CD4-positive, CD25-positive, alpha-beta regulatory T cell (primary cell): ENCODE measurements around the gene PHLDA3. TPM values are rescaled to one million over a fixed set of nuclear protein-coding genes. Genes with fewer than 3 reads are reported as not detected.

Source experiments
- ATAC-seq, 2 donors: fragments of 150-1000 bp; cut with Tn5 transposase; one replicate each; pipeline ENCODE4 v1.10.0; 2021; ENCODE audit warnings: low read depth in 2 of 2, moderate number of reproducible peaks in 2 of 2, moderate library complexity in 1 of 2
- DNase-seq, 3 donors: peaks; one replicate each; pipeline versions ENCODE4 v3.0.0 to v3.0.0-alpha.2; 2012 to 2022; ENCODE audit warnings: mixed read lengths in 1 of 3
- H3K27ac ChIP-seq: one replicate; pipeline ENCODE4 v1.7.0; 2013; ENCODE audit warnings: mild to moderate bottlenecking, low read length; ENCODE audit not compliant: insufficient read depth, poor library complexity, severe bottlenecking
- H3K27me3 ChIP-seq: one replicate; pipeline ENCODE4 v1.7.0; 2013; ENCODE audit warnings: low read length; ENCODE audit not compliant: control insufficient read depth, insufficient read depth
- H3K36me3 ChIP-seq: one replicate; pipeline ENCODE4 v1.7.0; 2013; ENCODE audit warnings: mild to moderate bottlenecking, low read length, moderate library complexity; ENCODE audit not compliant: control insufficient read depth, insufficient read depth
- H3K4me1 ChIP-seq: 2 replicates; pipeline ENCODE4 v1.7.0; 2013; ENCODE audit warnings: mild to moderate bottlenecking, low read length; ENCODE audit not compliant: insufficient read depth, control insufficient read depth, poor library complexity, severe bottlenecking
- H3K4me3 ChIP-seq: one replicate; pipeline ENCODE4 v1.7.0; 2013; ENCODE audit warnings: low read depth, mild to moderate bottlenecking, low read length, moderate library complexity
- H3K9me3 ChIP-seq, 2 experiments: 1 replicate in 1 of 2; 2 replicates in 1 of 2; pipeline ENCODE4 v1.7.0; 2013; ENCODE audit warnings: low read length in 2 of 2, mild to moderate bottlenecking in 1 of 2, moderate library complexity in 1 of 2; ENCODE audit not compliant: control insufficient read depth in 2 of 2
- H3K27ac Mint-ChIP-seq, 3 donors: one replicate each; pipeline ENCODE4 v1.8.0; 2020 to 2022; ENCODE audit warnings: mild to moderate bottlenecking in 3 of 3, mixed read lengths in 3 of 3, moderate library complexity in 2 of 3
- H3K27me3 Mint-ChIP-seq: one replicate; pipeline ENCODE4 v1.8.0; 2022; ENCODE audit warnings: mild to moderate bottlenecking, mixed read lengths
- H3K36me3 Mint-ChIP-seq: one replicate; pipeline ENCODE4 v1.8.0; 2020; ENCODE audit warnings: mixed read lengths
- H3K4me1 Mint-ChIP-seq, 4 donors: one replicate each; pipeline ENCODE4 v1.8.0; 2020 to 2022; ENCODE audit warnings: mixed read lengths in 4 of 4, mild to moderate bottlenecking in 1 of 4
- H3K4me3 Mint-ChIP-seq, 4 donors: one replicate each; pipeline ENCODE4 v1.8.0; 2020 to 2022; ENCODE audit warnings: mild to moderate bottlenecking in 4 of 4, mixed read lengths in 4 of 4, moderate library complexity in 3 of 4
- H3K9me3 Mint-ChIP-seq, 7 donors: one replicate each; pipeline ENCODE4 v1.8.0; 2020 to 2022; ENCODE audit warnings: mixed read lengths in 7 of 7, mild to moderate bottlenecking in 3 of 7, moderate library complexity in 2 of 7
- polyA plus RNA-seq, 4 donors: library from polyadenylated mRNA; unstranded; fragments of 300-500 nt; fragmentation: Illumina TruSeq; gene quantifications; one replicate each; pipeline ENCODE4 v1.2.3, GENCODE V29; 2021
- total RNA-seq: library from RNA; stranded (reverse); gene quantifications from one replicate; pipeline ENCODE4 v1.2.3, GENCODE V29; 2022

PHLDA3 gene
- total and polyA plus RNA-seq, 5 donors from 2014 or later = 0.62 to 2.1 (median 1.4) TPM

DNA sequence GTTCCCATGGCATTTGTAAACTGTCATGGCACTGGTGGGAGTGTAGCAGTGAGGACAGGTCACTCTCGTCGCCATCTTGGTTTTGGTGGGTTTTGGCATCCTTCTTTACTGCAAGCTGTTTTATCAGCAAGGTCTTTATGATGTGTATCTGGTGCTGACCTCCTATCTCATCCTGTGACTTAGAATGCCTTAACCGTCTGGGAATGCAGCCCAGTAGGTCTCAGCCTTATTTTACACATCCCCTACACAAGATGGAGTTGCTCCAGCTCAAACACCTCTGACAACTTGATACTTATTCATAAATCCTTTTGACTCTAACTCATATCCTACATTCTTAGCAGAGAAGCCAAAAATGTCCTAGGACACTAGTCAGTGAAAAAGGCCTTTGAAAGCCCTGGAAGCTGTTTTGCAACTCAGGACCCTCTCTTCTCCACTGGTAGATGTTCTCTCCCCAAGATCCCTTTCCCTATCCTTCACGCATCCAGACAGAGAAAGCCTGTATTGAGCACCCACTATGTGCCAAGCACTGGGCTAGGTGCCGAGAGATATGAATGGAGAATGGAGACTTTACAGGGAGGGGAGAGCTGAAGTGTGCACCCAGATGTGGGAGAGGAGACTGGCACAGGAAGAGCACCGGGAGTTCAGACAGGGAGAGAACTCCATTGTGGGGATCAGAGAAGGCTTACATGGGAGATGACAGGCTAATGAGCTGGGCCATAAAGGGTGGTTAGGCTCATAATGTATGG is 44.7 kb upstream of the PHLDA3 start:
- H3K4me3 ChIP-seq = no peak overlapping the region
- Mint-ChIP-seq H3K36me3 (peaks cover 5% of the 10 kb centered on the region), H3K27ac (no peak overlapping the region)

GRCh38 chr1:201511941-201512539 is 43.1 kb upstream of the PHLDA3 start:
- no peak overlapping the region for H3K27ac ChIP-seq
- Mint-ChIP-seq H3K9me3 (no peaks in the 10 kb centered on the region), H3K27ac (no peak overlapping the region), H3K4me1 (peaks cover 0 to 34% (median 14%) of the 10 kb centered on the region in 4 donors), H3K36me3 (no peaks in the 10 kb centered on the region), H3K4me3 (no peak overlapping the region), H3K27me3 (no peaks in the 10 kb centered on the region)
- H3K9me3 ChIP-seq = no peaks in the 10 kb centered on the region
- DNase-seq = no peak
- H3K4me3 ChIP-seq = no peak overlapping the region
- peaks cover 10% of the 10 kb centered on the region for H3K4me1 ChIP-seq
- no peaks in the 10 kb centered on the region for H3K36me3 ChIP-seq
- ATAC-seq = no peak
- no peaks in the 10 kb centered on the region for H3K27me3 ChIP-seq

More for the DNA sequence above, 44.7 kb upstream of the PHLDA3 start:
- ATAC-seq (no peak), DNase-seq (no peak)
- peaks cover 0 to 23% (median 9%) of the 10 kb centered on the region in 4 donors for H3K4me1 Mint-ChIP-seq
- Histone ChIP-seq H3K9me3 (no peaks in the 10 kb centered on the region), H3K27me3 (no peaks in the 10 kb centered on the region), H3K27ac (no peak overlapping the region), H3K36me3 (no peaks in the 10 kb centered on the region), H3K4me1 (no peaks in the 10 kb centered on the region)
- no peaks in the 10 kb centered on the region for H3K27me3 Mint-ChIP-seq
- no peak overlapping the region for H3K4me3 Mint-ChIP-seq
- H3K9me3 Mint-ChIP-seq = no peaks in the 10 kb centered on the region

GRCh38 chr1:201511396-201511940 is 42.5 kb upstream of the PHLDA3 start:
- DNase-seq (no peak), ATAC-seq (no peak)
- no peaks in the 10 kb centered on the region for H3K36me3 Mint-ChIP-seq
- Histone ChIP-seq H3K27ac (no peak overlapping the region), H3K9me3 (no peaks in the 10 kb centered on the region), H3K27me3 (no peaks in the 10 kb centered on the region), H3K36me3 (no peaks in the 10 kb centered on the region), H3K4me1 (peaks cover 11% of the 10 kb centered on the region), H3K4me3 (no peak overlapping the region)
- H3K4me3 Mint-ChIP-seq = no peak overlapping the region
- H3K4me1 Mint-ChIP-seq = peaks cover 0 to 34% (median 16%) of the 10 kb centered on the region in 4 donors
- H3K27me3 Mint-ChIP-seq = no peaks in the 10 kb centered on the region
- no peaks in the 10 kb centered on the region for H3K9me3 Mint-ChIP-seq
- peak overlapping the region in 1 of 3 donors; percentile 62 for H3K27ac Mint-ChIP-seq

DNA sequence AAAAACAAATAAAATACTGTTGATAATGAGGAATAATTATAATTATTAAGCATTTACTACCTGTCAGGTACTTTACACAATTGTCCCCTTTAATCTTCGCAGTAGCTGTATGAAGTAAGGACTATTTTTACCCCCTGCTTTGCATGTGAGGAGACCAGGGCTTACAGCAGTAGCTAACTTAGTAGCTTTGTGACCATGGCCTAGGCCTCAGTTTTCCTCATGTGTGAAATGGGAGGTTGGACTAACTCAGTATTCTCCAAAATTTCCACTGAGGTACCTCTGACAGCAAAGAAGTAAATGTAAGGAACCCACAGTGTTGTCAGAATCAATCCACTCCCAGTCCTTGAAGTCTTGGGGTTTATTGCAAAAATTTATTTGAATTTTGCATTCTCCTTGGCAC is 41.7 kb upstream of the PHLDA3 start:
- no peaks in the 10 kb centered on the region for H3K9me3 Mint-ChIP-seq
- no peaks in the 10 kb centered on the region for H3K27me3 Mint-ChIP-seq
- Histone ChIP-seq H3K9me3 (no peaks in the 10 kb centered on the region), H3K27me3 (no peaks in the 10 kb centered on the region), H3K27ac (no peak overlapping the region), H3K4me1 (peaks cover 19% of the 10 kb centered on the region), H3K4me3 (no peak overlapping the region), H3K36me3 (no peaks in the 10 kb centered on the region)
- no peak overlapping the region for H3K4me3 Mint-ChIP-seq
- no peak for DNase-seq
- H3K27ac Mint-ChIP-seq = peak overlapping the region in 1 of 3 donors; percentile 62
- ATAC-seq = no peak
- no peaks in the 10 kb centered on the region for H3K36me3 Mint-ChIP-seq
- H3K4me1 Mint-ChIP-seq = peaks cover 6 to 40% (median 23%) of the 10 kb centered on the region in 4 donors

DNA sequence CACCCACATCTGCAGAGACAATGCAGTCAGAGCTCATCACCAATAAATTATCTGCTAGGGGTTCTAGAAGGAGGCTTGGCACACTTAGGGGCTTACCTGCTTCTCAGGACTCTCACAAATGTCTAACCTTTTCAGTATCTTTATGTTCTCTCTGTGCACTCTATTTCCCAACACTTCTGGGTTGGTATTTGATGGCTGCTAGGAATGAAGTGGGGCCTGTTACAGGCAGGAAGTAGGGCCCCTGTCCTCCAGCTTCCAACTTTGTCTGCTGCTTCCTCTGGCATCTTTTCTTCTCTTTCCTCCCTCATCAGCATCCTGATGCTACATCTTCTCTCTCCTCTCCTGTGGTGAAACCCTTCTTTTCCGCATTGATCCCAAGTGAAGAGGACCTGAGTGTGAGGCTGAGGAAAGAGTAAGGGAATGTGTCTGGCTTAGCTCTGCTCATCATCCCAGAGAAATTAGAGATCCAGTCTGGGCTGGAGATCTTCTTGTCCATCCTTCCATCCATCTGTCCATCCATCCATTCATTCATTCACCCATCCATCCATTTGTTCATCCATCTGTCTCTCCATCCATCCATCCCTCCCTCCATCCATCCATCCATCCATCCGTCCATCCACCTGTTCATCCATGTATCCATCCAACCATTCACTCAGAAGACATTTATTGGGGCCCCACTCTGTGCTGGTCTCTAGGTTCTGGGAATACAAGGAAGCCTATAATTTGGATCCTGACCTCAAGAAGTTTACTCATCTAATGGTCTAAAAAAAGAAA is 40.8 kb upstream of the PHLDA3 start:
- H3K4me3 Mint-ChIP-seq = peak overlapping the region in 3 of 4 donors; percentile 17 to 73 (median 61)

DNA sequence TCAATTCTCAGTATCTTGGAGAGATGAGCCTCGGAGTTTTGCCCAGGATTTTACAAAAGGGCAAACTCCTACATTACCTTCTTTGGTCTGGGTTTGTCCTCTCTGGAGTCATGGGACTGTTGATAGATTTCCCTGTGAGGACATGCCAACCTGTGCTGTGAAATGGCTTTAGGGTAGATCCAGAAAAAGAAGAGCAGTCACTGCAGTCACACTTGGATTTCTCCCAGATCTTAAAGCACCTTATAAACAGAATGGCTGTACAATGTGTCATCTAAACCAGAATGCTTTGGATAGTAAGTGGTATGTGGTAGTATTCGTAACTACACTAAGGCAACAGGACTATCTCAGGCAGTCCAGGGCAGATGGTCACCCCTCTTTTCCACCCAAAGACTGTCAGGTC is 39.8 kb upstream of the PHLDA3 start:
- peak overlapping the region in 3 of 4 donors; percentile 33 to 61 (median 39) for H3K4me3 Mint-ChIP-seq

More for the DNA sequence above, 40.8 kb upstream of the PHLDA3 start:
- H3K27me3 ChIP-seq = no peaks in the 10 kb centered on the region
- no peak for ATAC-seq
- no peaks in the 10 kb centered on the region for H3K36me3 ChIP-seq
- DNase-seq = no peak
- no peak overlapping the region for H3K4me3 ChIP-seq
- no peak overlapping the region for H3K27ac ChIP-seq
- no peaks in the 10 kb centered on the region for H3K27me3 Mint-ChIP-seq
- peaks cover 7 to 42% (median 26%) of the 10 kb centered on the region in 4 donors for H3K4me1 Mint-ChIP-seq
- H3K9me3 Mint-ChIP-seq = no peaks in the 10 kb centered on the region
- peak overlapping the region in 2 of 3 donors; percentile 38 to 68 for H3K27ac Mint-ChIP-seq
- no peaks in the 10 kb centered on the region for H3K9me3 ChIP-seq
- H3K36me3 Mint-ChIP-seq = no peaks in the 10 kb centered on the region
- peaks cover 27% of the 10 kb centered on the region for H3K4me1 ChIP-seq

GRCh38 chr1:201507360-201507675 is 38.3 kb upstream of the PHLDA3 start:
- peak overlapping the region; percentile 60 for H3K4me3 ChIP-seq
- no peaks in the 10 kb centered on the region for H3K9me3 ChIP-seq
- Mint-ChIP-seq H3K4me3 (peak overlapping the region; percentile 82 to 92 (median 85)), H3K4me1 (peaks cover 15 to 62% (median 28%) of the 10 kb centered on the region in 4 donors), H3K36me3 (peaks cover 3% of the 10 kb centered on the region), H3K27ac (peak overlapping the region; percentile 66 to 94 (median 91)), H3K9me3 (no peaks in the 10 kb centered on the region), H3K27me3 (no peaks in the 10 kb centered on the region)
- DNase-seq = no peak
- no peaks in the 10 kb centered on the region for H3K27me3 ChIP-seq
- H3K36me3 ChIP-seq = no peaks in the 10 kb centered on the region
- ATAC-seq = peak in 1 of 2 donors; percentile 1
- H3K27ac ChIP-seq = peak overlapping the region; percentile 77
- H3K4me1 ChIP-seq = peaks cover 27% of the 10 kb centered on the region

More for the DNA sequence above, 39.8 kb upstream of the PHLDA3 start:
- DNase-seq = no peak
- Histone ChIP-seq H3K9me3 (no peaks in the 10 kb centered on the region), H3K4me3 (no peak overlapping the region), H3K27me3 (no peaks in the 10 kb centered on the region), H3K4me1 (peaks cover 27% of the 10 kb centered on the region), H3K36me3 (no peaks in the 10 kb centered on the region), H3K27ac (no peak overlapping the region)
- peaks cover 13 to 50% (median 30%) of the 10 kb centered on the region in 4 donors for H3K4me1 Mint-ChIP-seq
- H3K9me3 Mint-ChIP-seq = no peaks in the 10 kb centered on the region
- H3K27ac Mint-ChIP-seq = peak overlapping the region in 1 of 3 donors; percentile 15
- H3K36me3 Mint-ChIP-seq = no peaks in the 10 kb centered on the region
- ATAC-seq = no peak
- no peaks in the 10 kb centered on the region for H3K27me3 Mint-ChIP-seq
